ENCODE data around the gene IPO4.

- TF ChIP-seq EZH2 (IDR thresholded peaks at IDR 0.05; ENCODE audit: low read length), result no peak
- TF ChIP-seq, protein P1, sequence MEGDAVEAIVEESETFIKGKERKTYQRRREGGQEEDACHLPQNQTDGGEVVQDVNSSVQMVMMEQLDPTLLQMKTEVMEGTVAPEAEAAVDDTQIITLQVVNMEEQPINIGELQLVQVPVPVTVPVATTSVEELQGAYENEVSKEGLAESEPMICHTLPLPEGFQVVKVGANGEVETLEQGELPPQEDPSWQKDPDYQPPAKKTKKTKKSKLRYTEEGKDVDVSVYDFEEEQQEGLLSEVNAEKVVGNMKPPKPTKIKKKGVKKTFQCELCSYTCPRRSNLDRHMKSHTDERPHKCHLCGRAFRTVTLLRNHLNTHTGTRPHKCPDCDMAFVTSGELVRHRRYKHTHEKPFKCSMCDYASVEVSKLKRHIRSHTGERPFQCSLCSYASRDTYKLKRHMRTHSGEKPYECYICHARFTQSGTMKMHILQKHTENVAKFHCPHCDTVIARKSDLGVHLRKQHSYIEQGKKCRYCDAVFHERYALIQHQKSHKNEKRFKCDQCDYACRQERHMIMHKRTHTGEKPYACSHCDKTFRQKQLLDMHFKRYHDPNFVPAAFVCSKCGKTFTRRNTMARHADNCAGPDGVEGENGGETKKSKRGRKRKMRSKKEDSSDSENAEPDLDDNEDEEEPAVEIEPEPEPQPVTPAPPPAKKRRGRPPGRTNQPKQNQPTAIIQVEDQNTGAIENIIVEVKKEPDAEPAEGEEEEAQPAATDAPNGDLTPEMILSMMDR (optimal IDR thresholded peaks at IDR 0.05 in 1 of 3, IDR thresholded peaks at IDR 0.05 in 1 of 3, conservative IDR thresholded peaks at IDR 0.05 in 1 of 3; ENCODE audit: extremely low read depth in 1 of 3, insufficient read depth in 2 of 3, low read length in 3 of 3), result no peak
These were observed 44.3 kb upstream of the IPO4 start, which contains the start of gene GMPR2 for GRCh38 chr14:24232645-24233537.

Measured in keratinocyte (primary cell).